ENCODE data around the gene DDAH1.

DDAH1 gene

DNA sequence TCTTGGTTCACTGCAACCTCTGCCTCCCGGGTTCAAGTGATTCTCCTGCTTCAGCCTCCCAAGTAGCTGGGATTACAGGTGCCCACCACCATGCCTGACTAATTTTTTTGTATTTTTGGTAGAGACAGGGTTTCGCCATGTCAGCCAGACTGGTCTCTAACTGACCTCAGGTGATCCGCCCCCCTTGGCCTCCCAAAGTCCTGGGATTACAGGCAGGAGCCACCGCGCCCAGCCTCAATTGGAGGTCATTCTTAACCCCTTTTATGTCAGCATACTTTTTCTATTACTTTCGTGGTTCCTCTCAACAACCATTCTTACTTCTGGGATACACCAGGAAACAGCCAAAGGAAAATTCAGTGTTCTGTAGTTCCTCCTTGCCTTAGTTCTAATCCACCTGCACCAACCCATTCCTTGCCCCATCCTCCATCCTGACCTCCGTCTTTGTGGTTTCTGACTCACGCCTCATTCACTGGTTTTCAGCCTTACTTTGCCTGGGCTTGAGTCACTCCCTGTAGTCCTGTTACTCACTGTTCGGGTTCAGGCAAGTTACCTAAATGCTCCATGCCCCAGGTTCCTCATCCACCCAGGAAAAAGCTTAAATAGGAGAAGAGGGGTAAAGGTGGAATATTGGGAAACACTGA, 175.6 kb downstream of the DDAH1 start:
- Histone ChIP-seq H3K27ac (ENCODE audit: low read depth, low read length, severe bottlenecking) (no peak overlapping the region), H3K4me1 (ENCODE audit: control insufficient read depth, insufficient read depth, low read length, poor library complexity, severe bottlenecking) (peaks cover 13% of the 10 kb centered on the region), H3K36me3 (ENCODE audit: control insufficient read depth, insufficient read depth, low read length) (no peaks in the 10 kb centered on the region), H3K9me3 (ENCODE audit: control insufficient read depth, low read length) (no peaks in the 10 kb centered on the region), H3K4me3 (ENCODE audit: extremely low read depth, insufficient read depth, low read length, poor library complexity, severe bottlenecking) (no peak overlapping the region)
- 85 to 91% methylated on average over 7 of the region's 9 CpGs for WGBS, 2 experiments (ENCODE audit: insufficient coverage in 2 of 2)

DNA sequence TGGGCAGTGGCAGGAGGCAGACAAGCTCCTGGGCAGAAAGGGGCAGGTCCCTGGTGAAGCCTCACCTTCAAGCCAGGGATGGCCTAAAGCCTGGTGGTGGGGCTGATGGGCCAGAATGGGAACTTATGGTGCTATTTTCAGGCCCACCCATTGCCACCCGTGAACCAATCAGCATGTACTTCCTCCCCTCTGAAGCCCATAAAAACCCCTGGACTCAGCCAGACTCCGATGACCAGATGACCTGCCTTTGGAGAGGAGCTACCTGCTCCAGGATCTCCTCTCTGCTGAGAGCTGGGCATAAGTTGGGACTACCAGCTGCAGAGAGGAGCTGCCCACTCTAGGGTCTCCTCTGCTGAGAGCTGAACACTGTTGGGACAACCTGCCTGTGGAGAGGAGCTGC, 180.8 kb downstream of the DDAH1 start:
- peaks cover 7% of the 10 kb centered on the region for H3K9me3 ChIP-seq (ENCODE audit: control insufficient read depth, low read length)
- no peak overlapping the region for H3K27ac ChIP-seq (ENCODE audit: low read depth, low read length, severe bottlenecking)
- H3K4me1 ChIP-seq (ENCODE audit: control insufficient read depth, insufficient read depth, low read length, poor library complexity, severe bottlenecking), result no peaks in the 10 kb centered on the region
- no peak overlapping the region for H3K4me3 ChIP-seq (ENCODE audit: extremely low read depth, insufficient read depth, low read length, poor library complexity, severe bottlenecking)
- 100% methylated on average over 1 to 2 of the region's 2 CpGs for WGBS, 2 experiments (ENCODE audit: insufficient coverage in 2 of 2)
- no peaks in the 10 kb centered on the region for H3K36me3 ChIP-seq (ENCODE audit: control insufficient read depth, insufficient read depth, low read length)

DNA sequence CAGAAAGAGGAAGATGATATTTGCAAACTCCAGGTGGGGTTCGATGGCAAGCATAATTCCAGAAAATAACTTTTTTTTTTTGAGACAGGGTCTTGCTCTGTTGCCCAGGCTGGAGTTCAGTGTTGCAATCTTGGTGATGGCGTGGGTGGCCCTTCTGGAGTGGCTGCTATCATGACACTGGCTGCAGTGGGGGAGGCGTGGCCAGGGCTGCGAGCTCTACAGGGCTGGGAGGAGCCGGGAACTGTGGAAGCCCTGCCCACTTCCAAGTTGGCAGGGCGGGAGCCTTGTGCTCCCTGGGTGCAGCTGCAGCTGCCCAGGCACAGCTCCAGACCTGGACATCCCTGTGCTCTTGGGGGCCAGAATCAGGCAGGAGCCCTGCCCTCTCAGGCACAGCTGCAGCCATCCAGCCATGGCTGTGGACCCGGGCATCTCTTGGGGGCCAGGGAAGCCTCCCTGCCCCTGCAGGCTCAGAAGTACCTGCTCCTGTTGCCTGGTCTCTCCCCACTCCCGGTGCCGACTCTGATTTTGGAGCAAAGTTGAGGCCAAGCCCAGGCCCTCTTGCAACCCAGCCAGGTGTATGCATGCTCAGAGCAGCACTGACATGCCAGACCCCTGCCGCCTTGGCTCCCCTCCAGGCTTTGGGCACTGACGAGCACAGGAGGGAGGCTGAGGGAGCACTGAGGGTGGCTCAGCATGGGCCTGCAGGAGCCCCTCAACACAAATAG, 181.3 kb downstream of the DDAH1 start:
- H3K27ac ChIP-seq (ENCODE audit: low read depth, low read length, severe bottlenecking), result no peak overlapping the region
- no peaks in the 10 kb centered on the region for H3K36me3 ChIP-seq (ENCODE audit: control insufficient read depth, insufficient read depth, low read length)
- WGBS, 2 experiments (ENCODE audit: insufficient coverage in 2 of 2), result 90 to 93% methylated on average over 7 to 10 of the region's 11 CpGs
- peaks cover 7% of the 10 kb centered on the region for H3K9me3 ChIP-seq (ENCODE audit: control insufficient read depth, low read length)
- no peaks in the 10 kb centered on the region for H3K4me1 ChIP-seq (ENCODE audit: control insufficient read depth, insufficient read depth, low read length, poor library complexity, severe bottlenecking)
- H3K4me3 ChIP-seq (ENCODE audit: extremely low read depth, insufficient read depth, low read length, poor library complexity, severe bottlenecking), result no peak overlapping the region

DNA sequence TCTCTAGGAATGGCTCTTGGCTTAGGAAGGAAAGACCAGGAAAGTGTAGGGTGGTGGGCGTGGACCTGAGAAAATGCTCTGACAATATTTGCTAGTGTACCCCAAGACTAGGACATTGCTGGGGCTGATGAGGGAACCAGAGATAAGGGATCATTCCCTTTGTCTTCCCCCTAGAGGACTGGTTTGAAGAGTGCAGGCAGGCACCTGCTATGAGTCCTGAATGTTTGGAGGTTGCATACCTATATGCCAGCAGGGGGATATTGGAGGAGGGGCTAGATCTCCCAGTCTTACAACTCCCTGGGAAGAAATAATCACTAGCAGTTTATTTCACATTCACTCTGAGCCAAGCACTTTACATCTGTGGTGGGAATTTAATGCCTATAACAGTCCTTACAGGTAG, 182.5 kb downstream of the DDAH1 start:
- Histone ChIP-seq H3K27ac (ENCODE audit: low read depth, low read length, severe bottlenecking) (no peak overlapping the region), H3K4me1 (ENCODE audit: control insufficient read depth, insufficient read depth, low read length, poor library complexity, severe bottlenecking) (no peaks in the 10 kb centered on the region), H3K36me3 (ENCODE audit: control insufficient read depth, insufficient read depth, low read length) (no peaks in the 10 kb centered on the region), H3K4me3 (ENCODE audit: extremely low read depth, insufficient read depth, low read length, poor library complexity, severe bottlenecking) (no peak overlapping the region), H3K9me3 (ENCODE audit: control insufficient read depth, low read length) (peaks cover 7% of the 10 kb centered on the region)
- 78 to 83% methylated on average over 1 of the region's 1 CpG for WGBS, 2 experiments (ENCODE audit: insufficient coverage in 2 of 2)

DNA sequence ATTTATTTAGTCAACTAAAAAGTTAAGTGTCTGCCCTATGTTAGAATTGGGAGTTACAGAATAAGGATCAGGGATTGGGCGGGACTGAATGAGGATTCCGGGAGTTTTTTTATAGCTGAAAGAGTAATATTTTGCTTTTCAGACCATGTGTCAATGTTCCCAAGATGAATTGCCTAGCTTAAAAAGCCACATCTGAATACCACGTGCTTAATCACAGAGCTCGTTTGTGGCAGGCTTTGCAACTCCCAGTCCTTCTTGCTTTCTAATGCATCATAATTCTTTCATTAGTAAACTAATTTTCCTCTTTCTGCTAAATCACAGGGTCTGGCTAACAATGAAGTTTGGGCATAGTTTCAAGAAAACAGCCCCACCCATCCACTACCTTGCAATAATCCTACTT, 184.3 kb downstream of the DDAH1 start:
- WGBS, 2 experiments (ENCODE audit: insufficient coverage in 2 of 2), result 80 to 88% methylated on average over 1 to 4 of the region's 4 CpGs
- H3K4me3 ChIP-seq (ENCODE audit: extremely low read depth, insufficient read depth, low read length, poor library complexity, severe bottlenecking), result no peak overlapping the region
- H3K9me3 ChIP-seq (ENCODE audit: control insufficient read depth, low read length), result peaks cover 7% of the 10 kb centered on the region
- H3K4me1 ChIP-seq (ENCODE audit: control insufficient read depth, insufficient read depth, low read length, poor library complexity, severe bottlenecking), result no peaks in the 10 kb centered on the region
- no peak overlapping the region for H3K27ac ChIP-seq (ENCODE audit: low read depth, low read length, severe bottlenecking)
- no peaks in the 10 kb centered on the region for H3K36me3 ChIP-seq (ENCODE audit: control insufficient read depth, insufficient read depth, low read length)

DNA sequence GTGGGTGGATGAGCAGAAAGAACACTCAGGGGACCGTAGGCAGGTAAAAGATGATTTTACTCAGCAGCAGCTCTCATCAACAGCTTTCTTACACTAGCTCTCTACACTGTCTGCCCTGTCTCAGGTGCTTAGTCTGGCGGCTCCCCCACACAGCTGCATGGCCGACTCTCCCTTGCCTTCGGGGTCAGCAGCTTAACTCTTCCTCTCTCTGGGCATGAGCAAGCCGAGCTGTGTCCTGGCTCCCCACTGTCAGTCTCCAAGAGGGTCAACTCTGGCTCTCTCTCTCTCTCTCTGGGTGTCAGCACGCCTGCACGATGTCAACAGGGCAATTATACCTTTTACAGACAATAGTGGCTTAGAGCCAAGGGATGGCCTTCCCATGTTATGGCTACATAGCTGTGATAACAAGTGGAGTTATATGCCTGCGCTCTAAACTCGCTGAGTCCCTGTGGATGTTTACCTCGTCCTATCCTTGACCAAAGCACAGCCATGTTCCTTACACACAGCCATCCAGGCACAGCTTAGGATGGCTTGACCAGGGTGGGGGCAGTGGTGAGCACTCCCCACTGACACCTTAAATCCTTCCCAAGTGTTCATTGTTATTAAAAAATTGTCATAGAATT, 185.4 kb downstream of the DDAH1 start:
- WGBS, 2 experiments (ENCODE audit: insufficient coverage in 2 of 2), result 88 to 93% methylated on average over 5 to 7 of the region's 10 CpGs
- H3K27ac ChIP-seq (ENCODE audit: low read depth, low read length, severe bottlenecking), result no peak overlapping the region
- H3K36me3 ChIP-seq (ENCODE audit: control insufficient read depth, insufficient read depth, low read length), result no peaks in the 10 kb centered on the region
- no peak overlapping the region for H3K4me3 ChIP-seq (ENCODE audit: extremely low read depth, insufficient read depth, low read length, poor library complexity, severe bottlenecking)
- no peaks in the 10 kb centered on the region for H3K4me1 ChIP-seq (ENCODE audit: control insufficient read depth, insufficient read depth, low read length, poor library complexity, severe bottlenecking)
- peaks cover 7% of the 10 kb centered on the region for H3K9me3 ChIP-seq (ENCODE audit: control insufficient read depth, low read length)

DNA sequence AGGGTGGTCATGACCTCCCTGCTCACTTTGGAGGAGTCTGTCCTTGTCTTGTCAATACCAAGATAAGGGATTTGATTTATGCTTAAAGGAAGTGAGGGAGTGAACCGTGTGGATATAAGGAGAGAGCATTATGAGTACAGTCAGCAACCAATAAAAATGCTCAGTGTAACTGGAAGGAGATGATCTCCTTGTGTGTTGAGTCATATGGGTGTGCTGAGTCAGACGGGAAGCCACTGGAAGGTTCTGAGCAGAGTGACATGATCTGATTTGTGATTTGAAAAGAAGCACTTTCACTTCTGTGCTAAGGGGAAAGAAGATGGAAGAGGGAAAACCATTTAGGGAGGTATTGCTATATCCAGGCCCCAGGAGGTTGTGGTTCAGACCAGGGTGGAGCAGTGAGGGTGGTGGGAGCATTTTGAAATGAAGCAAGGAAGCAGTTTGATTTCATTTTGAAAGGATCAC, 186.1 kb downstream of the DDAH1 start:
- Histone ChIP-seq H3K4me3 (ENCODE audit: extremely low read depth, insufficient read depth, low read length, poor library complexity, severe bottlenecking) (no peak overlapping the region), H3K27ac (ENCODE audit: low read depth, low read length, severe bottlenecking) (no peak overlapping the region), H3K36me3 (ENCODE audit: control insufficient read depth, insufficient read depth, low read length) (no peaks in the 10 kb centered on the region), H3K4me1 (ENCODE audit: control insufficient read depth, insufficient read depth, low read length, poor library complexity, severe bottlenecking) (peaks cover 4% of the 10 kb centered on the region), H3K9me3 (ENCODE audit: control insufficient read depth, low read length) (peaks cover 7% of the 10 kb centered on the region)
- WGBS, 2 experiments (ENCODE audit: insufficient coverage in 2 of 2), result 49 to 67% methylated on average over 2 of the region's 2 CpGs

DNA sequence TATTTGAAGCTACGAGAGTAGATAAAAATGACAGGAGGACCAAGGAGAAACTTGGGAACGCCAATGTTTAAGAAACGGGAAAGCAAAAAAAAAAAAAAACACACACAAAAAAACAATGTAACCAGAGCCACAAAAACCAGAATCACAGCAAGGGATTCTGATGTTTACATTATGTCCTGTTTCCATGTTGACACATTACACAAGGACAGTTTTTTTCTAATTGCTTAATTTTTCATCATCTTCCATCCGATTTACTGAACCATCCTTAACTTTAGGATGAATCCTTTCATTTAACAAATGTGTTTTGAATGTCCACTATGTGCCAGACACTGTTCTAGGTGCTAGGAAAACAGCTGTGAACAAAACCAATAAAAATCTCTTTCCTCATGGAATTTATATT, 187.2 kb downstream of the DDAH1 start:
- peaks cover 4% of the 10 kb centered on the region for H3K4me1 ChIP-seq (ENCODE audit: control insufficient read depth, insufficient read depth, low read length, poor library complexity, severe bottlenecking)
- WGBS, 2 experiments (ENCODE audit: insufficient coverage in 2 of 2), result no CpG with 5 or more reads among the region's 4 CpGs
- H3K36me3 ChIP-seq (ENCODE audit: control insufficient read depth, insufficient read depth, low read length), result peaks cover 2% of the 10 kb centered on the region
- peaks cover 7% of the 10 kb centered on the region for H3K9me3 ChIP-seq (ENCODE audit: control insufficient read depth, low read length)
- H3K4me3 ChIP-seq (ENCODE audit: extremely low read depth, insufficient read depth, low read length, poor library complexity, severe bottlenecking), result no peak overlapping the region
- no peak overlapping the region for H3K27ac ChIP-seq (ENCODE audit: low read depth, low read length, severe bottlenecking)

DNA sequence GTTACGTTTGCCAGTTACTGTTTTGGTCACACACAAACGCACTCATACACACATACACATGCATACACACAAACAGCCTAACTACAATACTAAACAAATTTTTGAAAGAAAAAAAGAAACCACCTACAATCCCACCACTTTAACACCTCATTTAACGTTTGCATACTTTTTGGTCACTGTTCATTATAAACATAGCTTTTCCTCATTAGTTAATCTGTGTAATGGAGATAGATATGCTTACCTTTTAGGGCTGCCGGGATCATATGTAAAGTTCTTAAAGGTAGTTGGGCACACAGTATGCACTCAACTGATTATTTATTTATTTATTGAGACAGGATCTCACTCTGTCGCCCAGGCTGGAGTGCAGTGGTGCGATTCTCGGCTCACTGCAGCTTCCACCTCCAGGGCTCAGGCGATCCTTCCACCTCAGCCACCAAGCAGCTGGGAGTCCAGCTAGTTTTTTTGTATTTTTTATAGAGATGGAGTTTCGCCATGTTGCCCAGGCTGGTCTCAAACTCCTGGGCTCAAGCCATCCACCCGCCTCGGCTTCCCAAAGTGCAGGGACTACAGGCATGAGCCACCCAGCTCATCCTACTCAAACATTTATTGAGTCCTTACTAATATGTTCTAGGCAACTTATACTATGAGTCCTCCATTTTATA, 187.8 kb downstream of the DDAH1 start:
- peak overlapping the region; percentile 95 for H3K27ac ChIP-seq (ENCODE audit: low read depth, low read length, severe bottlenecking)
- peaks cover 4% of the 10 kb centered on the region for H3K4me1 ChIP-seq (ENCODE audit: control insufficient read depth, insufficient read depth, low read length, poor library complexity, severe bottlenecking)
- H3K36me3 ChIP-seq (ENCODE audit: control insufficient read depth, insufficient read depth, low read length), result peaks cover 9% of the 10 kb centered on the region
- H3K4me3 ChIP-seq (ENCODE audit: extremely low read depth, insufficient read depth, low read length, poor library complexity, severe bottlenecking), result peak overlapping the region; percentile 86
- peaks cover 7% of the 10 kb centered on the region for H3K9me3 ChIP-seq (ENCODE audit: control insufficient read depth, low read length)
- 71 to 75% methylated on average over 5 to 9 of the region's 11 CpGs for WGBS, 2 experiments (ENCODE audit: insufficient coverage in 2 of 2)

DNA sequence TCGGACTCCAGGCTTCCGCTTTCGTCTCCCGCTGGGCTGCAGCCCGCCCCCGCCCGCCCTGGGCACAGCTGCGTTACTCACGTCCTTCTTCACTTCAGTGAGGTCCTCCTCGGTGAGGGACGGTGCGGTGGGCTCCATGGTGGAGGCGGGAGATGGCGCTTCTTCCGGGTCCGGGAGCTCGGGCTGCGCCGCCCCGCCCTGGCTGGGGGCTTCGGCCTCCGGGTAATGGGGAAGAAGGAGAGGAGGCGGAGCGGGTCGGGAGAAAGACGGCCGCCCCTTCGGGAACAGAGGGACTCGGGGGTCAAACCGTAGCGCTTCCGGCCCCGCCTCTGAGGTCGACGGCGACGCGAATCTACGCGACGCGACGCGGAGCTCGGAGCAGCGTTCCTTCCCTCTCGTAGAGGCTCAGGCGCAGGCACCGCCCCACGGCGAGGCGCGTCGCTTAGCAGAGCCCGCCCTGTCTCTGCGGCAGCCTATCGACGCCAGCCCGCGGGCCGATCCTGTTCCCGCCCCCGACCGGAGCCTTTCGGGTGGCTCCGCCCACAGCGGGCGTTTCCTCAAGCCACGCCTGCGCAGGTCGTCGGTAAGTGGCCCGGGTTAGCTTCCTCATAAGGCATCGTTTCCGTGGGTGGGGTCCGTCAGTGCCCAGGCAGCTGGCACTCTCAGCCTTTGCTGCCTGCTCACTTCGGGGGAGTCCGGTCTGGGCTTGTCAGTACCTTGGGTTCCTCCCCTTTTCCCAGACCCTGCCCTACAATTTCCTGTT, 188.6 kb downstream of the DDAH1 start, which contains the start of gene BCL10:
Gene BCL10 (minus strand): TSS at position 418 of the 763 bp plus-strand sequence. CDS start 280 bp downstream, at position 138.
- peak within 1 kb of the TSS; percentile 95 for H3K27ac ChIP-seq (ENCODE audit: low read depth, low read length, severe bottlenecking)
- peaks cover 7% of the 10 kb centered on the region for H3K9me3 ChIP-seq (ENCODE audit: control insufficient read depth, low read length)
- peaks cover 4% of the 10 kb centered on the region for H3K4me1 ChIP-seq (ENCODE audit: control insufficient read depth, insufficient read depth, low read length, poor library complexity, severe bottlenecking)
- peak within 1 kb of the TSS; percentile 86 for H3K4me3 ChIP-seq (ENCODE audit: extremely low read depth, insufficient read depth, low read length, poor library complexity, severe bottlenecking)
- peaks cover 16% of the 10 kb centered on the region for H3K36me3 ChIP-seq (ENCODE audit: control insufficient read depth, insufficient read depth, low read length)
- 0% methylated on average over 50 to 59 of the region's 78 CpGs for WGBS, 2 experiments (ENCODE audit: insufficient coverage in 2 of 2)
